ENCODE data around the gene MAP4K3.

MAP4K3 gene

DNA sequence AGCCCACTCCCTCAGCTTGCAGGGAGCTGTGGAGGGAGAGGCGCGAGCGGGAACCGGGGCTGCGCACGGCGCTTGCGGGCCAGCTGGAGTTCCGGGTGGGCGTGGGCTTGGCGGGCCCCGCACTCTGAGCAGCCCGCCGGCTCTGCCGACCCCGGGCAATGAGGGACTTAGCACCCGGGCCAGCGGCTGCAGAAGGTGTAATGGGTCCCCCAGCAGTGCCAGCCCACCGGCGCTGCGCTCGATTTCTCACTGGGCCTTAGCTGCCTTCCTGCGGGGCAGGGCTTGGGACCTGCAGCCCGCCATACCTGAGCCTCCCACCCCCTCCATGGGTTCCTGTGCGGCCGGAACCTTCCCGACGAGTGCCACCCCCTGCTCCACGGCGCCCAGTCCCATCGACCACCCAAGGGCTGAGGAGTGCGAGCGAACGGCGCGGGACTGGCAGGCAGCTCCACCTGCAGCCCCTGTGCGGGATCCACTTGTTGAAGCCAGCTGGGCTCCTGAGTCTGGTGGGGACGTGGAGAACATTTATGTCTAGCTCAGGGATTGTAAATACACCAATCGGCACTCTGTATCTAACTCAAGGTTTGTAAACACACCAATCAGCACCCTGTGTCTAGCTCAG lies 192.7 kb downstream of the MAP4K3 start:
- DNase-seq: peak in 1 of 51 donors; percentile 1

- DNase-seq: peak in 4 of 51 donors; percentile 19 to 24 (median 23)
Observed at GRCh38 chr2:39243469-39244123, 193.5 kb downstream of the MAP4K3 start, which contains the start of gene CDKL4. TSS of gene CDKL4 (minus strand) at chr2:39243970.

DNA sequence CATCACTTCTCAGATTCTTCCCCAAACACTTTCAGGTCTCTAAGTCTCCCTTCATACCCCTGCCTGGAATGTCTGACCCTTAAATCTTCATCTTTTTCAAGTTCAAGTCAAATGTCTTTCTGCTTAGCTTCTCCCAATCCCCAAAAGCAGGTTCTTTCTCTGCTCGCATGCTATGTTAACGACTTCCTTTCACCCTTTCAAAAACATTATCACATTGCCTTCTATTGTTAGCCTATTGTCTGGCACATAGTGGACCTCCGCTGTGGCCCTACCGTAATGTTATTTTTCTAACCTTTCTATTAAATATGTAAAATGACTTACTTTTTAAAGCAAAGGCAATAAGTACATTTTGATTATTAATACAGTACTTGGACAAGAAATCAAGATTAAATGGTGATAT lies 195.5 kb downstream of the MAP4K3 start:
- no peak for DNase-seq

GRCh38 chr2:39240758-39241157 lies 196.3 kb downstream of the MAP4K3 start:
- no peak for DNase-seq

DNA sequence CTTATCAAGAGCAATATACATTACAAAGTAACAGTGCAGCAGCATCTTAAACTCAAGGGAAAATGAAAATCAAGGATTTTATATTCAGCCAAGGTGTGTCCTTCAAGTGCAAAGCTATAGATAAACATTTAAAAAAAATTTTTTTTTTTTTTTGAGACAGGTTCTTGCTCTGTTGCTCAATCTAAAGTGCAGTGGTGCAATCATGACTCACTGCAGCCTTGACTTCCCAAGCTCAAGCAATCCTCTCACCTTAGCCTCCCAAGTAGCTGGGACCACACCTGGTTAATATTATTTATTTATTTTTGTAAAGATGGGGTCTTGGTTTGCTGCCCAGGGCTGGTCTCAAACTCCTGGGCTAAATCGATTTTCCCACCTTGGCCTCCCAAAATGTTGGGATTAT lies 202.3 kb downstream of the MAP4K3 start:
- DNase-seq: no peak

DNA sequence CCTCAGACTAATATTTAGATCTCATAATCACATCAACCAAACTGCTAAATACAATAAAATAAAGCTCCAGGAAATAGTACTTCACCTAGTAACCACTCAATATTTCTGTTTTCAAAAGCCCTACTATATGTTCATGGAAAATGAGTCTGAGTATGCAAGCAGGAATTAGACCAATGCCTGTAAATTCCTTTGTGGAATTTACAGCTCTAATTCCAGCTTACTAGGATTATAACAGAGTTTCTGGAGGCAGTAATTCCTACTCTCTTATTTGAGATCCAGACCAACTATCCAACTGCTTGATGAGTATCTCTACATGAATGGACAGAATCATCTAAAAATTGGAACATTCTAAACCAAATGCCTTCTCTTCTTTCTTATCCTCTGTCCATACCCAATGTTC lies 204.9 kb downstream of the MAP4K3 start:
- no peak for DNase-seq

DNA sequence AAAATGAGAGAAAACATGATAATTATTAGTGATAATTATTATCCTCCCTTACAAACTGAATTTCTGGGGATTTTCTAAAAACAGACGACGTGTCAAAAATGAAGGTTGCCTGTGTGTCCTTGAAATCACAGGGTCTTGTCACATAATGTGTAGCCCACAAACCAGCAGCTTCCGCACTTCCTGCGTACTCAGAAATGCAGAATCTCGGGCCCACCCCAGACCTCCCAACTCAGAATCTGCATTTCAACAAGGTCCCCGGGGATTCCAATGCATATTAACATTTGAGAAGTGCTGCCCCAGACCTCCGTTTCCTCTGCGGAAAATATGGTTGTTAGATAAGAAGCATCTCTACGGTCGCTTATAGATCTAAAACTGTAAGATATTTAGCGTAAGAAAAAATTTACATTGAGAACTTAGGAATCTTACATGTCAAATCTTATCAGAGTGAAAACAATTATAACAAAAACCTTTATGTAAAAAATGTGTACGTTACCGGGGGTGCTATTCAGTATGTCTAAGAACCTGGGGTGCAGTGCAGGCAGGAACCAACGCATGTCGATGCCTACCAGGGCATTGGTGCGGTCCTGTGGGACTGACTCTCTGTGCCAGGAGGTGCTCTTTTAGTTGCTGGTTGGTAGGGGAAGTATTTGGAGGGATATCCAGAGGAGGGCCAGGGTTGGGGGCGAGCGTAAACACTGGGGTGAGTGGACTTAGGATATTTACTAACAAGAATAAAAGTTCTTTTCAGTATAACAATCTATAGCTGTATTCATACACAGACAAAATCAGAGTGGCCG lies 208.5 kb downstream of the MAP4K3 start:
- peak in 3 of 51 donors; percentile 2 to 41 (median 5) for DNase-seq

DNA sequence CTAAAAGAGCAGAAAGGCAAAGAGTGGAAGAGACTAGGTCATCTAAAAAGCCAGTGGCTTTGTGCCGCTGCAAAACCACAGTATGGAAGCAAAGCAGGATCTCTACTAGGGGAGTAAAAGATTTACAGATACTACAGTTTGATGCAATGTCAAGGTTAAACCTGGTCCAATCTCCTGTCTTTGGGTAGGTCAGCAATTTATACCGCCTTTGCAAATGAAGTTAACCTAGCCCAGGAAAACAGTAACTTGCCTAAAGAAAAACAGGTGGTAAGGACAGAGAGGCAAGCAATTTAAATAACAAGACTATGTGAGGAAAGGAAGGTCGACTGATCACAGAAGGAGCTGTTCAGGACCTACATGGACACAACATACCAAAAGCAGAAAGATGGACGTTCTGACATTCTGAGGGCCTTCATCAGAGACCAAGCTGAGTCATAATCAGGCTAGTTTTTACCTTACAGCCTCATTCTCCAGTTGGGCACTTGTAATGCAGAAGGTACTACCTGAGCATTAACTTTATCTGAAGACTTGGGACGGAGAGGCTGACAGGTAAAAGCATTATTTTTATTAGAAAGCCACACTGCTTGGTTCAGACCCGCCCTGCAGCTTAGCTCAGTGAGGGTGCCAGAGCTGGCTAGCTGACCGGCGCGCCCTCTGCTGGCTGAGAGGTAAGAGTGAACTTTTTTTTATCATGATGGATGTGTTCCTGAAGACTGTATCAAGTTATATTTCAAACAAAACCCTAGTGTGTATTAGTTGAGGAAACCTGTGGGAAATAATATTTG lies 209.3 kb downstream of the MAP4K3 start:
- peak in 49 of 51 donors; percentile 2 to 86 (median 58) for DNase-seq

GRCh38 chr2:39225567-39225966 lies 211.5 kb downstream of the MAP4K3 start:
- DNase-seq: no peak

GRCh38 chr2:39223909-39224308 lies 213.2 kb downstream of the MAP4K3 start:
- no peak for DNase-seq

DNA sequence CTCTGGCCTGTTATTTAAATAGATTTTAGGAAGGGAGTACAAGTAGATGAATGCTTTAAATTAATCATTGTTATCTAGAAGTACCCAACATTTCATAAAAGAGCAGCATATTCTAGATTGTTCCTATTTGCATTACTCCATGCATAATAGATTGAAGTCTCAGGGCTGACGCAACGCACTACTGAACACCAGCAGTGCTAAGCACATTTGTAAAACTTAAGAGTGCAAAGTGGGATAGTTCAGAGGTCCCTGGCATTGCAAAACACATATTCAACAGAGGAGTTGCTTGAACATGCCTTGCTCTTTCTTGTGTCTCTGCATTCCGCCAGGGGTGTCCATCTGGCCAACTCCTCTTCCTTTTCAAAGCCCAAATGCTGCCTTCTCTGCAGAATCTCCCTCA lies 215.6 kb downstream of the MAP4K3 start:
- DNase-seq: no peak

GRCh38 chr2:39220136-39220535 lies 216.9 kb downstream of the MAP4K3 start:
- no peak for DNase-seq

DNA sequence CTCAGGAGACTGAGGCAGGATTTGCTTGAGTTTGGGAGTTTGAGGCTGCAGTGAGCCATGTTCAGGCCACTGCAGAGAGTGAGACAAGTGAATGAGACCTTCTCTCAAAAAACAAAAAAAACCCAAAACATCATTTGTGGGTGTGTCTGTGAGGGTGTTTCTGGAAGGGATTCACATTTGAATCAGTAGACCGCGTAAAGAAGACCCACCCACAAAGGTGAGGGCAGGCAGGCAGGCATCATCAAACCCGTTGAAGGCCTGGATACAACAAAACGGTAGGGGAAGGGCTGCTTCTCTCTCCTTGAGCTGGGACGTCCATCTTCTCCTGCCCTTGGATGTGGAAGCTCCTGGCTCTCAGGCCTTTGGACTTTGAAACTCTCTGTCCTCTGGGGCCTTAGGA lies 218.7 kb downstream of the MAP4K3 start:
- DNase-seq: no peak

DNA sequence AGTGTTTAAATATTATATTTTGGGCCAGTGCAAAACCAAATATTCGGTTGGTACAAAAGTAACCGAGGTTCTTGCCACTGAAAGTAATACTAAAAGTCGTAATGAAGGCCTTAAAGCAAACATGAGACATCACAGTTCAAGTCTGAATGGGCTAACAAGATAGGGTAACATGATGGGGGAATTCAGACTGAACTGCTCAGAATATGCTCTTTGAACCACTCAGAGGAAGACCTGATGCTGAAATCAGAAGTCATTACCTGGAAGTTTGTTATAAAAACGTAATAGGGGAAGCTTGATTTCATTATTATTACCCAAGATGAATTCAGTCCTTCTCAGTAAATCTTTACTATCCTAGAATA lies 219.9 kb downstream of the MAP4K3 start:
- no peak for DNase-seq

DNA sequence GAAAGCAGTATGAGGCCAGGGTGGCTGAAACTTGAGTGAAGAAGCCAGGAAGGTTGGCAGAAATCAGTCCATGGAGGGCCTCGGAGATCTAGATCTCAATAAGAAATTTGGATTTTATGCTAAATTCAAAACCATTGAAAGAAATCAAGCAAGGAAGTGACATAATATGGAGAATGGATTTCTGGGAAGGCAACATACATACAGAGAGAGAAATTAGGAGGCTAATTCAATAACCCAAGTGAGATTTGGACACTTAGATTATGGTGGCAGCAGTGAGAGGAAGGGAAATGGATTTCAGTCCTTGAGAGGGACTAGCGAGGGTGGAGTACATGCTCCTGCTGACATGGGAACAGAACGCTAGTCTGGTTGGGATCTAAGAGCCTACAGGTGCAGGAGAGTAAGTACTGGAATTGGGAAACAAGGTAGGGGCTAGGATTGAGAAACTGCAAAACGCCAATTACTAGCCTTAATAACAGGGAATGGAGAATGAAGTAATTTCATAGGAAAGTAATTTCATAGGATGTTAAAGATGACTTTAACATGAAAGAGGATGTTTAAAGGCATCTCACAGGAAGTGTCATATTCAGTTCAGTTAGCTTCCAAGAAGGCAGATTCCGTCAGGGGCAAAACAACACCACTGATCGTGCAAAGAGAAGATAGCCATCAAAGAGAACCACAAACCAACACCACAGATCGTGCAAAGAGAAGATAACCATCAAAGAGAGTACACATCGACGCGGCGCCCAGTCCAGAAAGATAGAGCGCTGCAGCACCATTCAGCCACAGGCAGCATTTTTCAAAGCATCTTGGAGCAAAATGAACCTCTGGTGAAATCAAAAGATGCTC lies 220.5 kb downstream of the MAP4K3 start:
- DNase-seq: no peak

- no peak for DNase-seq
Observed at GRCh38 chr2:39215545-39215944, 221.5 kb downstream of the MAP4K3 start.

DNA sequence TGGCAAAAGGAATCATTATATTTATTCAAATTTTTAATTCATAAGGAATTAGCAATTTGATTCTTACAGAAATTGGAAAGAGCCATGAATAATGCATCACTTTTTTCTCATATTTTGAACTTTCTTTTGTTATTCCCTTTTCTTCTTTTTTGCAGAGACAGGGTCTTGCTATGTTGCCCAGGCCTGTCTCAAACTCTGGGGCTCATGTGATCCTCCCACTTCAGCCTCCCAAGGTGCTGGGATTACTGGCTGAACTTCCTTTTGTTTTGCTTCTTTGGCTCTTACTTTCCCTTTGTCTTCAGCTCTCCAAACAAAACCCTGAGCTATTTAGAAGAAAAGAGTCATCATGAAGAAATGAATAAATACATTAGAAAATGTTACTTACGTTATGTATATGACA lies 224.1 kb downstream of the MAP4K3 start:
- no peak for DNase-seq

DNA sequence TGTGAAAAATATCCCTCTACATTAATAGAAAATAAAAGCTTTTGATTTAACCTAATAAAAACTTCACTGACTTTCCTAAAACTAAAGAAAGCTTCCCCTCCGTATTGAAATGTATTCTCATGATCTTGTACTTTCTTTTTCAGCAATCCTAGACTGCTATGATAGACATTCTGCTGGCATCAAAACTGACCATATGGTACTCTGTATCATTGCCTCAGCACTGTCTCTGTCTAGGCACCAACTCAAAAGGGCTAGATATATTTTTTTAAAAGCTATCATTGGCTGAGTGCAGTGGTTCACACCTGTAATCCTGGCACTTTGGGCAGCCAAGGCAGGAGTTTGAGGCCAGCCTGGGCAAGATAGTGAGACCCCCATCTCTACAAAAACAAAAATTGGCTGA lies 226.2 kb downstream of the MAP4K3 start:
- DNase-seq: no peak

DNA sequence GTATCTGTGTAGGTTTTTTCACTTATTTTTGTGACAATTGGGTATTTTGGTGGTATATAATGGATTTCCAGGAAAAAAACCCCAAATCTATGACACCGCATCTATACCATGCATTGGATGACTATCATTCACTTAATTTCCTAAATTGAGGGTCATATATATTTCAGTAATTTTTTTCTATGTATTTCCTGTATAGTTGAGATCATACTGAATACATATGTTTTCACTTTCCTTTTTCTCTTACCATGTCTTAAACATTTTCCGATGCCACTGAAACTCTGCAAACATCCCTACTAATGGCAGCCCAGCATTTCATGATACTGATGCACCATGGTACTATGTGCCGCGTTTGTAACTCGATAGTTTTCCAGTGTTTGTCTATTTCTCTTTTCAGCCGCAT lies 233.7 kb downstream of the MAP4K3 start:
- DNase-seq: no peak

DNA sequence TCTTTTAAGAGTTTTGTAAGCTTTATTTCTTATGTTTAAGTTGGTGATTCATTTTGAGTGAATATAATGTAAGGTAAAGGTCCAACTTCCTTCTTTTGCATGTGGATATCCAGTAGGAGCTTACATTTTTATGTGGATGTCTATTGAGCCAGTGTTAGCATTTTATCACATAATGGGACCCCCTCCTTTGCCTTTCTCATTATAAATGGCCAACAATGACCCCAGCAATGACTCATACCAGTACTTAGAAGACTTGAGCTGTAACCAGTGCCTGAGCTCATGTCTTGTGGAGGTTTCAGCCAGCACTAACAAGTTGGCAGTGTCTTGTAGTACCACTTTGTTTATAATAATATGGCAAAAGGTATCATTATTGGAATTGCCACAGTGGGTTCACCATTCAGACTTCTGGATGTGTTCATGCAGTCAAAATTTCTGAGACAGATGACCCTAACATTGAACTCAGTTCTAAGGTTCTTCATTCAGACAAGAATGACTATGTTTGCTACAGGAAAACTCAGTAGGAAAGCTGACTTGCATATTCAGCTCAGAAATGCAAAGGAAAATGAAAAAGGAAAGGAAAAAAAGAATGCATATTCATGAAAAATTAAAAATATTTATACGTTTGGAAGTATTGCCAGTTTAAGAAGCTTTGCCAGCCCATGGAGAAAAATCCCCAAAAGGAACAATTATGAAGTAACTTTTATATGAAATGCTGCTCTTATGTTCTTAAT lies 234.3 kb downstream of the MAP4K3 start:
- no peak for DNase-seq

Measured in hypothalamus (tissue), 51 donors.